ENCODE data around the gene TRPM1.
A peak's percentile ranks its signal among the peaks of the same experiment; 100 is the strongest.

Gene TRPM1

GRCh38 chr15:31081588-31082250 lies 19.8 kb downstream of the TRPM1 start:
- DNase-seq, result no peak

DNA sequence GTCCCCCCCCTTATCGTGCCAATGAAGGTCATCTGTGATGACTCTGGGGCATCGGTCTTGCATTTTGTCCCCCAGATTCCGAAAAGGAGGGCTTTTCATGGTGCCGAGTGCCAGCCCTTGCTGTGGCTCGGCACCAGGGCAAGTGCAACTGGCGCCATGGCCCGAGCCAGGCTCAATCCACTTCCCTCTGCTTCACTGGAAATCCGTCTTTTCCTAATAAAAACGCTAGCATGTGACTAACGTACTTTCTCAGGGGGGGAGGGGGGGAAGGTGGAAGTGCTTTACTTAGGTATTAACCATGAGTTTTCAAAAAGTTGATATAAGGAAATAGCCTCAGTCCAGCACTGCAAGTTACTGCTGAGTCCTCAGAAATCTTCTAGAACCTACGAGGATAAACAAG lies 20.5 kb downstream of the TRPM1 start:
- no peak for DNase-seq

GRCh38 chr15:31080591-31081014 lies 20.9 kb downstream of the TRPM1 start:
- peak; percentile 44 for DNase-seq

- DNase-seq, result no peak
These were observed 22.0 kb downstream of the TRPM1 start for GRCh38 chr15:31079519-31079918.

GRCh38 chr15:31078471-31078870 lies 23.1 kb downstream of the TRPM1 start:
- no peak for DNase-seq

DNA sequence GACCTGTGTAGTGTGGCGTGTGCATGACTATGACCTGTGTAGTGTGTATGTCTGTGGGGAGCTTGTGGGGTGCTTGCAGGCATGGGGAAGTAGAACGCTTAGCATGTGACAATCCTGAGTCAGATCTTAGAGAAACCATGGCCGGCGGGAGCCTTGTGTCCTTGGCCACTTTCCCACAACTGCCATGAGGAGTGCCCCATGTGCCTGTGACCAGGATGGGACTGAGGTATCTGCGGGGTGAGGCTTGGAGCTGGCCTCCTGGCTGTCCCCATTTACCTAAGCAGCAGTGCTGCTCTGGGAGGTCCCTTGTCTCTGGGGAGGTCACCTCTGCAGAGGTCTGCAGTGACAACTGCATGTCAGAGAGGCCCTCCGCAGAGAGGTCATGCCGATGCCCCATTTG lies 23.6 kb downstream of the TRPM1 start:
- DNase-seq, result no peak

DNA sequence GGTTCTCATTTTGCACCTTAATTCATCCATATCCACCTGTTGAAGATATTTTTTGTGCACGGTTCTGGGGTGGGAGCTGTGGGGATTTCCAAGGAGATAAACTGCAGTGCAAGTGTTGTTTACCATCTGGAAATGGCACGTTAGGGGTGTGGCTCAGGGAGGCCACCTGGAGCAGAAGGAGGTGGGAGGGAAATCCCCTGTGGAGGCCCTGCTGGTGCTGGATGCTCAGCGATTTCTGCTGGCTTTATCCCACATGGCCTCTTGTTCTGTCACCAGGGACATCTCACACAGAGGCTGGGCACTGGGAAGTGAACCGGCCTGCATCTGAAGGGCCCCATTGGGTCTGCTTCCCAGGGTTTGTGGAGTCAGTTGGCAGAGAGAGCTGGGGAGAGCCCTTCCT lies 24.3 kb downstream of the TRPM1 start:
- no peak for DNase-seq

DNA sequence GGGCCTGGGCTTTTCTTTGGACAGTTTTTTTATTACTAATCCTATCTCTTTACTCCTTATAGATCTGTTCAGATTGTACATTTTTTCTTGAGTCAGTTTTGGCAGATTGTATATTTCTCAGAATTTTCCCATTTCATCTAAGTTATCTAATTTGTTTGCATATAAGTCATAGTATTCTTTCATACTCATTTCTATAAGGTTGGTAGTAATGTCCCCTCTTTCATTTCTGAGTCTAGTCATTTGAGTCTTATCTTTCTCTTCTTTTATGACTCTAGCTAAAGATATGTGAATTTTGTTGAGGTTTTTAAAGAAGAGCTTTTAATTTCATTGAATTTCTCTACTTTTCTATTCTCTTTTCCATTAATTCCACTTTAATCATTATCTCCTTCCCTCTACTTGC lies 27.2 kb downstream of the TRPM1 start:
- DNase-seq, result no peak

GRCh38 chr15:31070867-31071266 lies 30.7 kb downstream of the TRPM1 start:
- DNase-seq, result no peak

DNA sequence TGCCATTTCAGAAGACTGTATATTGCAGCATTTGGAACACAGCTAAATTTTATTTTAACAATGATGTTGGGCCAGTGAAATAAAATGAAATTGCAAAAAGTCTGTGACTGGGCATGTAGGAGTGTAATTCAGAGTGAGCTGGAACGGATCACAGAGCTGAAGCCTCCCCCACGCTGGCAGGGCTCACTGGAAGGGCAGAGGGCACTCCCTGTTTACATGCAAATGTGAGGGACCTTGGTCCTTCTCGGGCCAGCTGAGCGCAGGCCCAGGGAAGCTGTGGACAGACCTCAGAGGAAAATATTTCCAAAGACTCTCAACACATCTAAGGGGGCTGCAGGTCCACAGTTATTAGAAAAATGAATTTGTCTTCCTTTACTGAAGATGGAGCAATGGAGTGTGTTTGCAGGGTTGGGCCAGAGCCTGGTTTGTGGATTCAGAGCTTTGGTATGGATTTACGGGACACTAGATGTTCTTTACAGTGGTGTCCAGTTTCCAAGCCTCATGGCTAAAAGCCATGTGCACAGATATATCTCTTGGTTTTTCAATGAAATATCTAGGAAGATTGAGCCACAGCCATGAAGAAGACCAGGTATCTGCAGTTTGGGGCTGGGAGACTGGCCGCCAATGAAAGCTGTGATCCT lies 32.0 kb downstream of the TRPM1 start:
- DNase-seq, result no peak

GRCh38 chr15:31067890-31068603 lies 33.5 kb downstream of the TRPM1 start:
- DNase-seq, result no peak

DNA sequence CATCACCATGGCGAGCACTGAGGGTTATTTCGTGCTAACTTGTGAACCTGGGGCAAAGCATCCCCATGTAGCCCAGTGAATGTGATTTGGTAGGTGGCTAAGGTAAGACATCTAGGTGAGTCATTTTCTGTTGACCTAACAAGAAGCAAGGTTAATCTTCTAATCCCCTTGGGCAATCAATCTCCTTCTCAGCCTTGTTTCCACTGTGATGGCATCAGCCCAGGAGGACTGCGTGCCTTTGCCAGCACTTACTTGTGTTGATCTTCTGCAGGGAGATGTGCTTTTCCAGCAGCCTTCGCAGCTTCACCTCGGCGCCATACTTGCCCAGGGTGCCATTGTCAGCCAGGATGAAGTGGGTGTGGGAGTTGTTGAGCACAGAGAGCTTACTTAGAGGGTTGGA lies 35.7 kb downstream of the TRPM1 start:
- DNase-seq, result no peak

DNA sequence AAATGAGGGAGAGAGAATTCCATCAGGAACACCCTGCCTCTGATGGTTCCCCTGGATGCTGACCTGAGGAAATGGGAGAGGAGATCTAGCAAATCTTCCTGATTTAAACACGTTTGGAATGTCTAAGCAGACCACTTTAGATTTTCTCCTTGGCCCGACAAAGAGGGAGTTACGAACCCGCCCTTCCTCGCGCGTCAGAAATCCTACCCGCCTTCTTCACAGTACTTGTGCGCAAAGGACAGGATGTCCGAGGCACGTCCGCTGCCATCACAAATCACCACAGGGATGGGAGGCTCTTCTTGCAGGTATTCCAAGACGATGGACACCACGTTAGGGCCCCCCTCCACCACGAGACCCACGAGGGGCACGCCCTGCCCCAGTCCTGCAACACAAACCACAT lies 38.6 kb downstream of the TRPM1 start:
- DNase-seq, result no peak

GRCh38 chr15:31062310-31062847 lies 39.1 kb downstream of the TRPM1 start:
- no peak for DNase-seq

GRCh38 chr15:31060429-31061140 lies 40.9 kb downstream of the TRPM1 start:
- no peak for DNase-seq

- DNase-seq, result no peak
These were observed 43.1 kb downstream of the TRPM1 start for GRCh38 chr15:31058236-31058962.

DNA sequence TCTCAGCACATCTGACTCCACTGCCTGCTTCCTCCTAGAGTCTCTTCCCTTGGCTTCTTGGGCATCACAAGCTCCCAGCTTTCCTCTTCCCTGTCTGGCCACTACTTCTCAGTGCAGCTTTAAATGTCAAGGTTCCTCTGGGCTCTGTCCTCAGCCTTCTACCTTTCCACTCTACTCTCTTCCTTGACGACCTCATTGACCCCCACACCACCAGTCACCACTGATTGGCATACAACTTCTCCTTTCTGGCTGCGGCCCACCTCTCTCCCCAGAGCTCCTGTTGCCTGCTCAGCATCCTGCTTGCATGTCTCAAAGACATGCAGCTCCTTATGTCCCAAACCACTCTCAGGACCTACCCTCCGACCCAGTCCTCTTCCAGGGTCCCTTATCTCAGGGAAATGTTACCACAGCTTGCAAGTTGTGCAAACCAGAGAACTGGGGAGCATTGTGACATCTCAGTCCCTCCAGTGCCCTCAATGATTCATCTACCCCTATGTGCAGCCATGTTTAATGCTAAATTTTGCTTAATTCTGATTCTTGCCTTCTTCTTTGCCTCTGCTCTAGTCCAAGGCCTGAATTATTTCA lies 49.9 kb downstream of the TRPM1 start:
- no peak for DNase-seq

GRCh38 chr15:31050953-31051352 lies 50.6 kb downstream of the TRPM1 start:
- DNase-seq, result no peak

- DNase-seq, result no peak
These were observed 51.6 kb downstream of the TRPM1 start for GRCh38 chr15:31049682-31050615.

- no peak for DNase-seq
These were observed 52.4 kb downstream of the TRPM1 start for GRCh38 chr15:31049111-31049510.

- no peak for DNase-seq
These were observed 54.1 kb downstream of the TRPM1 start for GRCh38 chr15:31047437-31047836.

Measured in 8988T (cell line).